GM23338 (cell line): Measurements from ENCODE around the gene SCAPER. TPM values are rescaled to one million over a fixed set of nuclear protein-coding genes. Genes with fewer than 3 reads are reported as not detected.

Experiments
- ATAC-seq: fragments of 200-7000 bp; cut with Tn5 transposase; 3 replicates; pipeline ENCODE4 v1.9.1; 2020
- DNase-seq: peaks from one replicate; pipeline ENCODE4 v3.0.0-alpha.2; 2015; ENCODE audit warnings: low spot score
- H2AFZ ChIP-seq: fragments of 200-600 bp; sonication (generic); 2 replicates; pipeline ENCODE4 v1.8.0; 2016; ENCODE audit warnings: antibody characterized with exemption, mild to moderate bottlenecking, moderate library complexity
- H3F3A ChIP-seq: fragments of 200-600 bp; sonication (generic); replicated peaks from 2 replicates; pipeline ENCODE4 v1.8.0; 2017; ENCODE audit warnings: antibody characterized with exemption, mixed run types, low read depth
- H3K27ac ChIP-seq: fragments of 200-600 bp; sonication (generic); 2 replicates; pipeline ENCODE4 v1.6.1; 2016; ENCODE audit warnings: low read depth
- H3K27me3 ChIP-seq: fragments of 200-600 bp; sonication (generic); 2 replicates; pipeline ENCODE4 v1.8.0; 2016; ENCODE audit warnings: mild to moderate bottlenecking, mixed run types, moderate library complexity; ENCODE audit not compliant: insufficient read depth
- H3K36me3 ChIP-seq: fragments of 200-600 bp; sonication (generic); 2 replicates; pipeline ENCODE4 v1.8.0; 2016; ENCODE audit warnings: mild to moderate bottlenecking; ENCODE audit not compliant: insufficient read depth
- H3K4me1 ChIP-seq: fragments of 200-600 bp; sonication (generic); 2 replicates; pipeline ENCODE4 v1.8.0; 2016; ENCODE audit warnings: mild to moderate bottlenecking, moderate library complexity; ENCODE audit not compliant: insufficient read depth
- H3K4me2 ChIP-seq: fragments of 200-600 bp; sonication (generic); 2 replicates; pipeline ENCODE4 v1.7.1; 2017; ENCODE audit warnings: mixed run types
- H3K4me3 ChIP-seq: fragments of 200-600 bp; sonication (generic); 2 replicates; pipeline ENCODE4 v1.6.1; 2016; ENCODE audit warnings: mixed run types
- H3K79me2 ChIP-seq: fragments of 200-600 bp; sonication (generic); replicated peaks from 2 replicates; pipeline ENCODE4 v1.8.0; 2017; ENCODE audit warnings: mild to moderate bottlenecking; ENCODE audit not compliant: insufficient read depth
- H3K9me2 ChIP-seq: fragments of 200-600 bp; sonication (generic); 2 replicates; pipeline ENCODE4 v1.8.0; 2017; ENCODE audit not compliant: insufficient read depth
- H4K20me1 ChIP-seq: fragments of 200-600 bp; sonication (generic); replicated peaks from 2 replicates; pipeline ENCODE4 v1.8.0; 2017; ENCODE audit warnings: mild to moderate bottlenecking; ENCODE audit not compliant: insufficient read depth
- H3K27ac Mint-ChIP-seq: 2 replicates; pipeline ENCODE4 v1.8.0; 2020; ENCODE audit warnings: inconsistent platforms, mild to moderate bottlenecking, moderate library complexity, mixed read lengths
- H3K27me3 Mint-ChIP-seq: 3 replicates; pipeline ENCODE4 v1.8.0; 2022; ENCODE audit warnings: low read depth, mild to moderate bottlenecking, moderate library complexity, mixed read lengths, inconsistent platforms; ENCODE audit not compliant: insufficient read depth, poor library complexity
- H3K36me3 Mint-ChIP-seq: 3 replicates; pipeline ENCODE4 v1.8.0; 2021; ENCODE audit warnings: low read depth, mild to moderate bottlenecking, inconsistent platforms, moderate library complexity, mixed read lengths
- H3K4me1 Mint-ChIP-seq: 3 replicates; pipeline ENCODE4 v1.8.0; 2020; ENCODE audit warnings: mild to moderate bottlenecking, inconsistent platforms, mixed read lengths
- H3K4me3 Mint-ChIP-seq: 3 replicates; pipeline ENCODE4 v1.8.0; 2021; ENCODE audit warnings: moderate library complexity, mild to moderate bottlenecking, inconsistent platforms, mixed read lengths
- H3K9me3 Mint-ChIP-seq: 3 replicates; pipeline ENCODE4 v1.8.0; 2020; ENCODE audit warnings: moderate library complexity, mild to moderate bottlenecking, inconsistent platforms, mixed read lengths
- CREB1 ChIP-seq: fragments of 250-450 bp; sonication (Bioruptor Pico); IDR thresholded peaks from 2 replicates; pipeline ENCODE4 v1.5.0; 2020; ENCODE audit warnings: low read depth, mild to moderate bottlenecking, moderate library complexity
- EZH2 ChIP-seq: fragments of 200-600 bp; sonication (generic); IDR thresholded peaks from one replicate; pipeline ENCODE4 v1.8.0; 2017; ENCODE audit warnings: antibody characterized with exemption, mild to moderate bottlenecking, low read depth; ENCODE audit not compliant: unreplicated experiment
- EZH2phosphoT487 ChIP-seq: fragments of 200-600 bp; sonication (generic); IDR thresholded peaks from one replicate; pipeline ENCODE4 v1.8.1; 2018; ENCODE audit warnings: antibody characterized with exemption; ENCODE audit not compliant: unreplicated experiment
- STAT1 ChIP-seq: IDR thresholded peaks from one replicate; pipeline ENCODE4 v1.6.1; 2016; ENCODE audit warnings: antibody characterized with exemption; ENCODE audit not compliant: unreplicated experiment
- ZNF114 ChIP-seq: fragments of 250-450 bp; sonication (Bioruptor Pico); IDR thresholded peaks from 2 replicates; pipeline ENCODE4 v1.5.0; 2020; ENCODE audit warnings: mild to moderate bottlenecking, moderate library complexity
- ZNF331 ChIP-seq: fragments of 250-450 bp; sonication (Bioruptor Pico); IDR thresholded peaks from 2 replicates; pipeline ENCODE4 v1.5.0; 2020; ENCODE audit warnings: low read depth, mild to moderate bottlenecking, moderate library complexity
- polyA plus RNA-seq: library from polyadenylated mRNA; unstranded; fragments of >200 nt; fragmentation: Nextera tagmentation; extraction: Ambion mirVana; gene quantifications from 2 replicates; pipeline ENCODE4 v1.2.1, GENCODE V29; 2016
- total RNA-seq: library from RNA; depleted of rRNA; stranded (reverse); fragments of >200 nt; shearing (Covaris generic); gene quantifications from 2 replicates; pipeline ENCODE4 v1.2.3, GENCODE V29; 2014
- TF ChIP-seq, protein P1 (sequence below): fragments of 250-450 bp; sonication (Bioruptor Pico); IDR thresholded peaks from 2 replicates; pipeline ENCODE4 v1.5.0; 2020; ENCODE audit warnings: mild to moderate bottlenecking, moderate library complexity
- TF ChIP-seq, protein P2 (sequence below), 2 experiments: fragments of 200-600 bp in 1 of 2; sonication (generic) in 1 of 2; conservative IDR thresholded peaks; 2 replicates each; pipeline versions ENCODE4 v1.5.1 to v1.6.1; 2016 to 2017; ENCODE audit warnings: antibody characterized with exemption in 2 of 2, low read depth in 2 of 2, mild to moderate bottlenecking in 2 of 2, moderate library complexity in 1 of 2

SCAPER gene
- total and polyA plus RNA-seq, 2 experiments from 2014 or later: 9.1 to 17.6 TPM

DNA sequence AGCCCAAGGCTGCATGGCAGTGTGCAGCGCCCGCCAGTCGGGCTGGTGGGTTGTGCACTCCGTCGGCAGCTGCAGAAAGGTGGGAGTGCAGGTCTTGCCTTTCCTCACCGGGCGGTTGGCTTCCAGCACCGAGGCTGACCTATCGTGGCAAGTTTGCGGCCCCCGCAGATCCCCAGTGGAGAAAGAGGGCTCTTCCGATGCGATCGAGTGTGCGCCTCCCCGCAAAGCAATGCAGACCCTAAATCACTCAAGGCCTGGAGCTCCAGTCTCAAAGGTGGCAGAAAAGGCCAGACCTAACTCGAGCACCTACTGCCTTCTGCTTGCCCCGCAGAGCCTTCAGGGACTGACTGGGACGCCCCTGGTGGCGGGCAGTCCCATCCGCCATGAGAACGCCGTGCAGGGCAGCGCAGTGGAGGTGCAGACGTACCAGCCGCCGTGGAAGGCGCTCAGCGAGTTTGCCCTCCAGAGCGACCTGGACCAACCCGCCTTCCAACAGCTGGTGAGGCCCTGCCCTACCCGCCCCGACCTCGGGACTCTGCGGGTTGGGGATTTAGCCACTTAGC is 564.3 kb downstream of the SCAPER start:
- ATAC-seq: peak; percentile 14

More for the DNA sequence above, 564.3 kb downstream of the SCAPER start:
- peaks cover 96% of the 10 kb centered on the region for H3K27me3 Mint-ChIP-seq
- peak; percentile 78 for DNase-seq
- Histone ChIP-seq H4K20me1 (peaks cover 28% of the 10 kb centered on the region), H3K4me1 (peaks cover 52% of the 10 kb centered on the region), H3K9me2 (no peaks in the 10 kb centered on the region), H3K4me2 (peak overlapping the region; percentile 86), H3K27me3 (peaks cover 97% of the 10 kb centered on the region), H3F3A (peaks cover 12% of the 10 kb centered on the region), H3K36me3 (no peaks in the 10 kb centered on the region), H2AFZ (peak overlapping the region; percentile 94), H3K79me2 (no peaks in the 10 kb centered on the region), H3K4me3 (peak overlapping the region; percentile 50), H3K27ac (no peak overlapping the region)
- no peak overlapping the region for H3K27ac Mint-ChIP-seq
- H3K4me3 Mint-ChIP-seq: peak overlapping the region; percentile 75
- peaks cover 2% of the 10 kb centered on the region; the same call in 1 of the 3 replicates for H3K36me3 Mint-ChIP-seq
- TF ChIP-seq, protein P1, sequence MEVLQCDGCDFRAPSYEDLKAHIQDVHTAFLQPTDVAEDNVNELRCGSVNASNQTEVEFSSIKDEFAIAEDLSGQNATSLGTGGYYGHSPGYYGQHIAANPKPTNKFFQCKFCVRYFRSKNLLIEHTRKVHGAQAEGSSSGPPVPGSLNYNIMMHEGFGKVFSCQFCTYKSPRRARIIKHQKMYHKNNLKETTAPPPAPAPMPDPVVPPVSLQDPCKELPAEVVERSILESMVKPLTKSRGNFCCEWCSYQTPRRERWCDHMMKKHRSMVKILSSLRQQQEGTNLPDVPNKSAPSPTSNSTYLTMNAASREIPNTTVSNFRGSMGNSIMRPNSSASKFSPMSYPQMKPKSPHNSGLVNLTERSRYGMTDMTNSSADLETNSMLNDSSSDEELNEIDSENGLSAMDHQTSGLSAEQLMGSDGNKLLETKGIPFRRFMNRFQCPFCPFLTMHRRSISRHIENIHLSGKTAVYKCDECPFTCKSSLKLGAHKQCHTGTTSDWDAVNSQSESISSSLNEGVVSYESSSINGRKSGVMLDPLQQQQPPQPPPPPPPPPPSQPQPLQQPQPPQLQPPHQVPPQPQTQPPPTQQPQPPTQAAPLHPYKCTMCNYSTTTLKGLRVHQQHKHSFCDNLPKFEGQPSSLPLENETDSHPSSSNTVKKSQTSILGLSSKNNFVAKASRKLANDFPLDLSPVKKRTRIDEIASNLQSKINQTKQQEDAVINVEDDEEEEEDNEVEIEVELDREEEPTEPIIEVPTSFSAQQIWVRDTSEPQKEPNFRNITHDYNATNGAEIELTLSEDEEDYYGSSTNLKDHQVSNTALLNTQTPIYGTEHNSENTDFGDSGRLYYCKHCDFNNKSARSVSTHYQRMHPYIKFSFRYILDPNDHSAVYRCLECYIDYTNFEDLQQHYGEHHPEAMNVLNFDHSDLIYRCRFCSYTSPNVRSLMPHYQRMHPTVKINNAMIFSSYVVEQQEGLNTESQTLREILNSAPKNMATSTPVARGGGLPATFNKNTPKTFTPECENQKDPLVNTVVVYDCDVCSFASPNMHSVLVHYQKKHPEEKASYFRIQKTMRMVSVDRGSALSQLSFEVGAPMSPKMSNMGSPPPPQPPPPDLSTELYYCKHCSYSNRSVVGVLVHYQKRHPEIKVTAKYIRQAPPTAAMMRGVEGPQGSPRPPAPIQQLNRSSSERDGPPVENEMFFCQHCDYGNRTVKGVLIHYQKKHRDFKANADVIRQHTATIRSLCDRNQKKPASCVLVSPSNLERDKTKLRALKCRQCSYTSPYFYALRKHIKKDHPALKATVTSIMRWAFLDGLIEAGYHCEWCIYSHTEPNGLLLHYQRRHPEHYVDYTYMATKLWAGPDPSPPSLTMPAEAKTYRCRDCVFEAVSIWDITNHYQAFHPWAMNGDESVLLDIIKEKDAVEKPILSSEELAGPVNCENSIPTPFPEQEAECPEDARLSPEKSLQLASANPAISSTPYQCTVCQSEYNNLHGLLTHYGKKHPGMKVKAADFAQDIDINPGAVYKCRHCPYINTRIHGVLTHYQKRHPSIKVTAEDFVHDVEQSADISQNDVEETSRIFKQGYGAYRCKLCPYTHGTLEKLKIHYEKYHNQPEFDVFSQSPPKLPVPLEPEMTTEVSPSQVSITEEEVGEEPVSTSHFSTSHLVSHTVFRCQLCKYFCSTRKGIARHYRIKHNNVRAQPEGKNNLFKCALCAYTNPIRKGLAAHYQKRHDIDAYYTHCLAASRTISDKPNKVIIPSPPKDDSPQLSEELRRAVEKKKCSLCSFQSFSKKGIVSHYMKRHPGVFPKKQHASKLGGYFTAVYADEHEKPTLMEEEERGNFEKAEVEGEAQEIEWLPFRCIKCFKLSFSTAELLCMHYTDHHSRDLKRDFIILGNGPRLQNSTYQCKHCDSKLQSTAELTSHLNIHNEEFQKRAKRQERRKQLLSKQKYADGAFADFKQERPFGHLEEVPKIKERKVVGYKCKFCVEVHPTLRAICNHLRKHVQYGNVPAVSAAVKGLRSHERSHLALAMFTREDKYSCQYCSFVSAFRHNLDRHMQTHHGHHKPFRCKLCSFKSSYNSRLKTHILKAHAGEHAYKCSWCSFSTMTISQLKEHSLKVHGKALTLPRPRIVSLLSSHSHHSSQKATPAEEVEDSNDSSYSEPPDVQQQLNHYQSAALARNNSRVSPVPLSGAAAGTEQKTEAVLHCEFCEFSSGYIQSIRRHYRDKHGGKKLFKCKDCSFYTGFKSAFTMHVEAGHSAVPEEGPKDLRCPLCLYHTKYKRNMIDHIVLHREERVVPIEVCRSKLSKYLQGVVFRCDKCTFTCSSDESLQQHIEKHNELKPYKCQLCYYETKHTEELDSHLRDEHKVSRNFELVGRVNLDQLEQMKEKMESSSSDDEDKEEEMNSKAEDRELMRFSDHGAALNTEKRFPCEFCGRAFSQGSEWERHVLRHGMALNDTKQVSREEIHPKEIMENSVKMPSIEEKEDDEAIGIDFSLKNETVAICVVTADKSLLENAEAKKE (CRISPR knock-in tag): no peak
- TF ChIP-seq CREB1 (CRISPR knock-in tag) (no peak), EZH2phosphoT487 (peak; percentile 45), ZNF331 (CRISPR knock-in tag) (no peak), EZH2 (peak; percentile 91), STAT1 (no peak), ZNF114 (CRISPR knock-in tag) (no peak)
- TF ChIP-seq, protein P2, sequence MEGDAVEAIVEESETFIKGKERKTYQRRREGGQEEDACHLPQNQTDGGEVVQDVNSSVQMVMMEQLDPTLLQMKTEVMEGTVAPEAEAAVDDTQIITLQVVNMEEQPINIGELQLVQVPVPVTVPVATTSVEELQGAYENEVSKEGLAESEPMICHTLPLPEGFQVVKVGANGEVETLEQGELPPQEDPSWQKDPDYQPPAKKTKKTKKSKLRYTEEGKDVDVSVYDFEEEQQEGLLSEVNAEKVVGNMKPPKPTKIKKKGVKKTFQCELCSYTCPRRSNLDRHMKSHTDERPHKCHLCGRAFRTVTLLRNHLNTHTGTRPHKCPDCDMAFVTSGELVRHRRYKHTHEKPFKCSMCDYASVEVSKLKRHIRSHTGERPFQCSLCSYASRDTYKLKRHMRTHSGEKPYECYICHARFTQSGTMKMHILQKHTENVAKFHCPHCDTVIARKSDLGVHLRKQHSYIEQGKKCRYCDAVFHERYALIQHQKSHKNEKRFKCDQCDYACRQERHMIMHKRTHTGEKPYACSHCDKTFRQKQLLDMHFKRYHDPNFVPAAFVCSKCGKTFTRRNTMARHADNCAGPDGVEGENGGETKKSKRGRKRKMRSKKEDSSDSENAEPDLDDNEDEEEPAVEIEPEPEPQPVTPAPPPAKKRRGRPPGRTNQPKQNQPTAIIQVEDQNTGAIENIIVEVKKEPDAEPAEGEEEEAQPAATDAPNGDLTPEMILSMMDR (conservative IDR thresholded peaks at IDR 0.05; ENCODE audit: low read depth in 2 of 2): peak; percentile 27 to 30; a peak in 3 of 4 replicates
- peaks cover 8% of the 10 kb centered on the region for H3K9me3 Mint-ChIP-seq
- peaks cover 48% of the 10 kb centered on the region for H3K4me1 Mint-ChIP-seq
